ENCODE results near the gene HSPA8.
A peak's percentile ranks its signal among the peaks of the same experiment; 100 is the strongest.
"Not testable (repeated sequence)": the region's sequence is repeated elsewhere in the genome, so short reads cannot be mapped to it uniquely, and the experiment has no call there.

Gene HSPA8

GRCh38 chr11:123061403-123062157, at the start of gene HSPA8:
TSS of gene HSPA8 (minus strand) at chr11:123062136. CDS start at chr11:123061324, 812 bp downstream.
- DNase-seq, result peak in 51 of 56 donors; percentile 26 to 92 (median 63)

- DNase-seq, result peak in 1 of 56 donors; percentile 3
Observed at GRCh38 chr11:123111465-123111864, 49.5 kb upstream of the HSPA8 start.

GRCh38 chr11:123110397-123110796, 48.5 kb upstream of the HSPA8 start:
- DNase-seq, result no peak

GRCh38 chr11:123107945-123108495, 46.1 kb upstream of the HSPA8 start:
- no peak for DNase-seq

- DNase-seq, result no peak
Observed at GRCh38 chr11:123104697-123105096, 42.8 kb upstream of the HSPA8 start.

GRCh38 chr11:123103326-123103980, 41.5 kb upstream of the HSPA8 start:
- peak in 46 of 56 donors; percentile 2 to 77 (median 30) for DNase-seq

- no peak for DNase-seq
Observed at GRCh38 chr11:123100379-123101085, 38.6 kb upstream of the HSPA8 start.

- no peak for DNase-seq
Observed at GRCh38 chr11:123098990-123099389, 37.1 kb upstream of the HSPA8 start.

- no peak for DNase-seq
Observed at GRCh38 chr11:123093739-123094138, 31.8 kb upstream of the HSPA8 start.

- no peak for DNase-seq
Observed at GRCh38 chr11:123091506-123091905, 29.6 kb upstream of the HSPA8 start.

- DNase-seq, result not testable (repeated sequence)
Observed at GRCh38 chr11:123090168-123090567, 28.2 kb upstream of the HSPA8 start.

- not testable (repeated sequence) for DNase-seq
Observed at GRCh38 chr11:123088896-123089295, 27.0 kb upstream of the HSPA8 start.

GRCh38 chr11:123087657-123088056, 25.7 kb upstream of the HSPA8 start:
- DNase-seq, result not testable (repeated sequence)

- DNase-seq, result no peak
Observed at GRCh38 chr11:123086305-123086704, 24.4 kb upstream of the HSPA8 start.

- DNase-seq, result no peak
Observed at GRCh38 chr11:123085497-123085896, 23.6 kb upstream of the HSPA8 start.

- no peak for DNase-seq
Observed at GRCh38 chr11:123084454-123084853, 22.5 kb upstream of the HSPA8 start.

- peak in 8 of 56 donors; percentile 4 to 73 (median 10) for DNase-seq
Observed at GRCh38 chr11:123083623-123084029, 21.7 kb upstream of the HSPA8 start.

GRCh38 chr11:123082977-123083376, 21.0 kb upstream of the HSPA8 start:
- no peak for DNase-seq

- no peak for DNase-seq
Observed at GRCh38 chr11:123080015-123080414, 18.1 kb upstream of the HSPA8 start.

GRCh38 chr11:123076484-123076883, 14.5 kb upstream of the HSPA8 start:
- DNase-seq, result no peak

- no peak for DNase-seq
Observed at GRCh38 chr11:123073343-123074057, 11.6 kb upstream of the HSPA8 start.

Data from nucleus accumbens (tissue), 56 donors.